ENCODE results near the gene SRSF10. TPM values are rescaled to one million over a fixed set of nuclear protein-coding genes. Genes with fewer than 3 reads are reported as not detected.

Gene SRSF10
- polyA plus RNA-seq, 1 donor: 315 TPM

Other genes starting within 250 kb of the SRSF10 start
- gene ELOA, start 236.9 kb downstream of the SRSF10 start, polyA plus RNA-seq (ENCODE audit: insufficient read length): 38.1 TPM
- 68.4 TPM for gene PITHD1, start 201.9 kb downstream of the SRSF10 start, polyA plus RNA-seq (ENCODE audit: insufficient read length)
- gene LYPLA2, start 189.2 kb downstream of the SRSF10 start, polyA plus RNA-seq (ENCODE audit: insufficient read length): 57.3 TPM
- 32.2 TPM for gene GALE, start 179.6 kb downstream of the SRSF10 start, polyA plus RNA-seq (ENCODE audit: insufficient read length)
- 70.9 TPM for gene HMGCL, start 154.9 kb downstream of the SRSF10 start, polyA plus RNA-seq (ENCODE audit: insufficient read length)
- 41.7 TPM for gene FUCA1, start 112.0 kb downstream of the SRSF10 start, polyA plus RNA-seq (ENCODE audit: insufficient read length)
- 0.08 TPM for gene CNR2, start 67.0 kb downstream of the SRSF10 start, polyA plus RNA-seq (ENCODE audit: insufficient read length)
- 209 TPM for gene PNRC2, start 20.5 kb downstream of the SRSF10 start, polyA plus RNA-seq (ENCODE audit: insufficient read length)
- gene MYOM3, start 131.8 kb upstream of the SRSF10 start, polyA plus RNA-seq (ENCODE audit: insufficient read length): 22.1 TPM
- gene IL22RA1, start 162.8 kb upstream of the SRSF10 start, polyA plus RNA-seq (ENCODE audit: insufficient read length): 4.0 TPM
- 3.5 TPM for gene IFNLR1, start 207.0 kb upstream of the SRSF10 start, polyA plus RNA-seq (ENCODE audit: insufficient read length)